ENCODE measurements around the gene LRCOL1.

- no peak for TF ChIP-seq CTCF (IDR thresholded peaks at IDR 0.05)
- TF ChIP-seq POLR2A (IDR thresholded peaks at IDR 0.05) = no peak
These were observed 29.7 kb upstream of the LRCOL1 start for GRCh38 chr12:132639956-132640520.
